22Rv1 (cell line): ENCODE measurements around the gene ZNF785.

Source experiments
- CTCF ChIP-seq: fragments of 450-650 bp; IDR thresholded peaks from 2 replicates; pipeline ENCODE4 v1.5.1; 2017; ENCODE audit warnings: mild to moderate bottlenecking
- ZFX ChIP-seq: fragments of 450-650 bp; IDR thresholded peaks from 2 replicates; pipeline ENCODE4 v1.6.1; 2017; ENCODE audit warnings: antibody characterized with exemption, borderline replicate concordance

GRCh38 chr16:30569281-30569680 lies 16.2 kb downstream of the ZNF785 start:
- TF ChIP-seq CTCF (no peak), ZFX (no peak)
